HG03521 (cell line): ENCODE data around the gene ADAMTS20.

Source experiments
- ATAC-seq: cut with Tn5 transposase; IDR thresholded peaks from one replicate; pipeline ENCODE4 v1.9.1; 2021; ENCODE audit warnings: mild to moderate bottlenecking, moderate library complexity; ENCODE audit not compliant: unreplicated experiment

ADAMTS20 gene

GRCh38 chr12:43482311-43483085, 69.5 kb downstream of the ADAMTS20 start:
- no peak for ATAC-seq

- ATAC-seq, result no peak
Measured at GRCh38 chr12:43480591-43480990, 71.4 kb downstream of the ADAMTS20 start.

- ATAC-seq, result no peak
Measured at GRCh38 chr12:43462741-43463140, 89.3 kb downstream of the ADAMTS20 start.

GRCh38 chr12:43462080-43462479, 89.9 kb downstream of the ADAMTS20 start:
- ATAC-seq, result no peak

- no peak for ATAC-seq
Measured at GRCh38 chr12:43459285-43459684, 92.7 kb downstream of the ADAMTS20 start.

- ATAC-seq, result no peak
Measured at GRCh38 chr12:43453761-43454160, 98.2 kb downstream of the ADAMTS20 start.

GRCh38 chr12:43444940-43445564, 107.0 kb downstream of the ADAMTS20 start:
- peak; percentile 71 for ATAC-seq

- no peak for ATAC-seq
Measured at GRCh38 chr12:43436597-43436996, 115.4 kb downstream of the ADAMTS20 start.

GRCh38 chr12:43434614-43435013, 117.4 kb downstream of the ADAMTS20 start:
- no peak for ATAC-seq

GRCh38 chr12:43428088-43428600, 123.9 kb downstream of the ADAMTS20 start:
- ATAC-seq, result no peak

- no peak for ATAC-seq
Measured at GRCh38 chr12:43425361-43425760, 126.6 kb downstream of the ADAMTS20 start.

GRCh38 chr12:43416981-43417380, 135.0 kb downstream of the ADAMTS20 start:
- ATAC-seq, result no peak

GRCh38 chr12:43407816-43408645, 144.0 kb downstream of the ADAMTS20 start:
- ATAC-seq, result peak; percentile 63

GRCh38 chr12:43406801-43407200, 145.2 kb downstream of the ADAMTS20 start:
- no peak for ATAC-seq

GRCh38 chr12:43402436-43402835, 149.6 kb downstream of the ADAMTS20 start:
- no peak for ATAC-seq

GRCh38 chr12:43401096-43401495, 150.9 kb downstream of the ADAMTS20 start:
- no peak for ATAC-seq

- ATAC-seq, result no peak
Measured at GRCh38 chr12:43396671-43397070, 155.3 kb downstream of the ADAMTS20 start.

GRCh38 chr12:43392116-43392515, 159.9 kb downstream of the ADAMTS20 start:
- ATAC-seq, result no peak

- ATAC-seq, result no peak
Measured at GRCh38 chr12:43381879-43382278, 170.1 kb downstream of the ADAMTS20 start.

- ATAC-seq, result no peak
Measured at GRCh38 chr12:43378448-43378847, 173.6 kb downstream of the ADAMTS20 start.

GRCh38 chr12:43370263-43370662, 181.7 kb downstream of the ADAMTS20 start:
- no peak for ATAC-seq
